CD4-positive, alpha-beta T cell treated with Interleukin-1 beta for 1 hour (primary cell): ENCODE data around the gene ZC3H12D.

Experiments used
- DNase-seq, 2 donors: peaks; one replicate each; pipeline ENCODE4 v3.0.0-alpha.2; 2020 to 2022

The ZC3H12D gene

DNA sequence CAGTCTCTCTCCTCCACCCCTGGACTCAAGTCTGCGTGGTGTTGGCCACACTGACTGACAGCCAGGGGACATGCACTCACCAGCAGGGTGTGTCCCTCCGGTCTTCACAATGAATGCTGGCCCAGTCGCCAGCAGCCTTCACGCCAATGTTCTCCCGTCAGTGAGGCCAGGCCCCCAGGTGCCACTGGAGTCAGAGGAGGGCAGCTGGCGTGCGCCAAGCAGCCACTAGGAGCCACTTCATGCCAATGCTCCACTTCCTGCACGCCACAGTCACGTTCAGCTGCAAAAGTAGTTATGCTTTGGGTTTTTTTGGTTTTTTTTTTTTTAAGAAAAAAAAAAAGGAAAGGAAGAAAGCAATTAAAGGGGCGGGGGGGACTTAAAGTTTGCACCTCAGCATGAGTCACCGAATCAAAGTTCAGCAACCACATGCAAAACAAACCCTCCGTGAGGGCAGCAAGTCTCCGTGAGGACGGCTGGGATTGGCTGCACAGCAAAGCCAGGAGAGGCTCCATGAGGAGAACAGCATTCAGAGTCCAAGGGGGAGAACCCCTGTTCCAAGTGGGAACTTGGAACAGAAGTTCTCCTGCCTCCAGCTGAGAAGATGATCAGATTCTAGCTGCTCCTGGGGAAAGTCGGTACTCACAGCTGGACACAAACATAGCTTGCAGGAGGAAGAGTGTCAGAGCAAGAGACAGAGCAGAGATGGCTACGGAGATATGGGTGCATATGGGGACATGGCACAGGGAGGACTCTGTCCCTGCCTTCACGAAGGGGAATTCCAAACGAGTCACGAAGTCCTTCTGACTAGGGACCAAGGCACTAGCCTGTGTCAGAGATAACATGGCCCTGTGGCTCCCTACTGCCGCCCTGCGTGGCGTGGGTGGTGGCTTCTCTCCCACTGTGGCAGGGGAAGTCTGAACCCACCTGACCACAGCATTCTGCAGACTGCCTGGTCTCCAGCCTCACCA is at the start of gene ZC3H12D:
ZC3H12D (minus strand) TSS at position 282 of the 968 bp plus-strand sequence. CDS start 10,471 bp downstream, outside the sequence.
- peak; percentile 88 to 90 for DNase-seq

DNA sequence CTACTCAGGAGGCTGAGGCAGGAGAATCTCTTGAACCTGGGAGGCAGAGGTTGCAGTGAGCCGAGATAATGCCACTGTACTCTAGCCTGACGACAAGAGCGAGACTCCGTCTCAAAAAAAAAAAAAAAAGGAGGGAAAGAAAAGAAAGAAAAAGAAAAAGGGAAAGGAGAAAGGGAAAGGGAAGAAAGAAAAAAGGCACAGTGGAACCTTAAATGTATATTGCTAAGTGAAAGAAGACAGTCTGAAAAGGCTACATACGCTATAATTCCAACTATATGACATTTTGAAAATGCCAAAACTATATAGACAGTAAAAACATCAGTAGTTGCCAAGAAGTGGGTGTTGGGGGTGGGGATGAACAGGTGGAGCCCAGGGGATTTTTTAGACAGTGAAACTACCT is 44.8 kb upstream of the ZC3H12D start:
- DNase-seq, result no peak

DNA sequence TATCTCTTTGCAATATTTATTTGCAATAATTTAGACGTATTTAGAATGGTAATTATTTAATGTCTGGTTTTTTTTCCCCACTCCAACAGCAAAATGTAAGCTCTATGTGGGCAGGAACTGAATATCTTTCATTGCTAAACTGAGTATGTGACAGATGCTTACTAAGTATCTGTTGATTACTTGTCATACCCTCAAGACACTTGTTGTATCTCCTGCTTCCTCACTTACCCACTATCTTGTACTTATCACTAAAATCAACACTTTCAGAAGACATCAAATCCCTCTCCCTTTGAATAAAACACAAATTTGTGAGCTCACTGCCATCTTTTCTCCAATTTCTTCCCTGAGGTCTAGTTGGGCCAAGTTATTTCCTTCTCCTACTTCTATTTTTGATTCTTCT is 30.7 kb upstream of the ZC3H12D start:
- no peak for DNase-seq

DNA sequence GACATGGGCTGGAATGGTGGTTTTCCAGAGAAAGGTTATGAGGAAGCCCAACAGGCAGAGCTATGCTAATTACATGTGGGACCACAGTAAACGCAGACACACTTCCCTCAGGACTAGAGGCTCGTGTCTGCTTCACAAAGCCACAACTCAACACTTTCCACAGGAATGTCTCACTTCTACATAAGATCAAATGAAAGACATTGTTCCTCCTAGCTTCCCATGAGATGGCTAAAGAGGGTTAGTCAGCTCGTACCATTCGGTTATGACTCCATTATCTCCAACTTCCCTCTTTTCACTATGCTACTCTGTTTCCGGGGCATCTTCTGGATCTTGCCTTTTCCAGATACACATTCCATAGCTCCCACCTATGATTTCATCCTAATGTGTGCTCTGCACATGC is 29.1 kb upstream of the ZC3H12D start:
- no peak for DNase-seq

DNA sequence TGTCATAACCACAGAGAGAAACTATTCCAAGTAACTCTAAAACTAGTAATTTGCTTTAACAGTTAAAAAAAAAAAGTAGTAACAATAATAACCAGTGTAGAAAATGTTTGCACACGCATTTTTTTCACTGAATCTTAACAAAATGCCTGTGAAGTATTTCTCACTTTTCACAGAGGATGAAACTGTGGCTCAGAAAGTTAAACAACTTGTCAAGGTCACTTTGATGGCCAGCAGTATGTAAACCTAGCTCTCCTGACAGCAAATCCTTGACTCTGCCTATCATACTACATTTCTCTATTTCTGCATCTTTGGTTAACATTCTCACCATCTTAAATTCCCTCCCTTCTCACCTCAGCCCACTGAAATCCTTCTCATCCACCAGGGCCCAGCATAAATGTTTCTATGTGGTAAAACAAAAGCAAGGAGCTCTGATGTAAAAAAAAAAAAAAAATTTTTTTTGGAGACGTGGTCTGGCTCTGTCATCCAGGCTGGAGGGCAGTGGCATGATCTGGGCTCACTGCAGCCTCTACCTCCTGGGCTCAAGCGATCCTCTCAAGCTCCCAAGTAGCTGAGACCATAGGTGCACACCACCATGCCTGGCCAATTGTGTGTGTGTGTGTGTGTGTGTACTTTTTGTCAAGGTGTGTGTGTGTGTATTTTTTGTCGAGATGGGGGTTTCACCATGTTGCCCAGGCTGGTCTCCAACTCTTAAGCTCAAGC is 26.1 kb upstream of the ZC3H12D start:
- DNase-seq, result no peak

DNA sequence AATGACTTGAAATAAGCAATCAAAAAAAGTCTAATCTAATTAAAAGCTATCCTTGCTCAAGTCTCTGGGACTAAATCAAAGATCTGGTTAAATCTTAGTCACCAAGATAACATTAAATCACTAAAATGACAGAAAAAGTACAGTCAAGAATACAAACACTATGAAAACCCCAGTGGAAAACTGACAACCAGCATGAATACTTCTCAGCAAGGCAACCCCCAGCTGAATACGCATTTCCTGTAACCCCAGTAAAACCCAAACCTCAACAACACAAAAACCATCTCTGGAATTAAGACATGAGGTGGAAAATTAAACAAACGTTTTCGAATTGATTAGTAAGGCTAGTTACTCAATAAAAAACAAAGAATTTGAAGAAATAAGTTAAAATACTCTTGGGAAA is 23.7 kb upstream of the ZC3H12D start:
- DNase-seq, result peak; percentile 62 to 84

DNA sequence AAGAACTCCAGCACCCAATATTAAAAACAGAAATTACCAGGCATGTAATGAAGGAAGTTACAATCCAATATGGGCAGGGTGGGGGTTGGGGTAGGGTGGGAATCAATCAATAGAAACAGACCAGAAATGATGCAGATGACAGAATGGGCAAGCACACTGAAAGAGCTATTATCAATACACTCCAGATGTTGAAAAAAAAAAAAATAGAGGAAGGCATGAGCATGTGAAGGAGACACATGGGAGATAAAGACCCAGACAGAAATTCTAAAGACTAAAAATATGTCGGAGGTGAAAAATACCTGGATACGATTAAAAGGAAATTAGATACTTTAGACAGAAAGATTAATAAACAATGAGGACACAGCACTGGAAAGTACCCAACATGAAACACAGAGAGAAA is 19.1 kb upstream of the ZC3H12D start:
- no peak for DNase-seq

DNA sequence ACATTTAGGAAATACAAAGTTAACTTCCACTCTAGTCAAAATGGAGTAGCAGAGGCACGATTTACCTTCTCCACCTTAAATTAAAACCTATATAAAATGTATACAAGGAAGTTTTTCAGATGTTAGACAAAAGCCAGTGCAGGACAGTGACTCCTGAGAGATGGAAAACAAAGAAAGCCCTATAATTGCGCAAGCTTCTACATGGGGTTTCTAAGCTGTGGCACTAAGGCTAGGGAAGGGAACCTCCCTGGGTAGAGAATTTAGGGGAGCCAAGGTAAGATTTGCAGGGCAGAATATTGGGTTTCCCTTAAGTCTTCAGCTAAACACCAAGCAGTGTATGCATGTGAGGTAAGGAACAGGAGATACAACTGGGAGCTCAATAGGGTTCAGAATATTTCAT is 18.5 kb upstream of the ZC3H12D start:
- DNase-seq, result no peak

DNA sequence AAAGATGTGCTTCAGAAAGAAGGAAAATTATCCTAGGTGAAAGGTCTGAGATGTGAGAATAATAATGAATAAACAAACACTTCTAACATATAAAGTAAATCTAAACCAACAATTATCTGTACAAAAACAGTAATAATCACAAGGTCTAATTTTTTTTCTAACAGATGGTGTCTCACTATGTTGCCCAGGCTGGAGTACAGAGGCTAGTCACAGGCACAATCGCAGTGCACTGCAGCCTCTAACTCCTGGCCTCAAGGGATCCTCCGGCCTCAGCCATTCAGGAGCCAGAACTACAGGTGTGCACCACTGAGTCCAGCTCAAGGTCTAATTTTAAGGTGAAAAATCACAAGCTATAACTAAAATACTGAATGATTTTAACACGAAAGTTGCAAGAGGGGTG is 17.0 kb upstream of the ZC3H12D start:
- no peak for DNase-seq

DNA sequence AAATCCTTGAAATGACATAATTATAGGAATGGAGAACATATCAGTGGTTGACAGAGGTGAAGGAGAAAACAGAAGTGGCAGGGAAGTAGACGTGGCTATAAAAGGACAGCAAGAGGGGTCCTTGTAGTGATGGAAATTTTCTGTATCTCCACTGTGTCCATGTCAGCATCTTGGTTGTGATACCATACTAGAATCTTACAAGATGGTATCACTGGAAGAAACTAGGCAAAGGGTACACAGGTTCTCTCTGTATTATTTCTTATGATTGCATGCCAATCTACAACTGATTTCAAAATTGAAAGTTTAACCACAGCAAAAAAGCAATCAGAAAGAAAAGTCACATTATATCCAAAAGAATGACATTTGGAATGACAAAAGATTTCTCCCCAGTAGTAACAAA is 16.4 kb upstream of the ZC3H12D start:
- no peak for DNase-seq

DNA sequence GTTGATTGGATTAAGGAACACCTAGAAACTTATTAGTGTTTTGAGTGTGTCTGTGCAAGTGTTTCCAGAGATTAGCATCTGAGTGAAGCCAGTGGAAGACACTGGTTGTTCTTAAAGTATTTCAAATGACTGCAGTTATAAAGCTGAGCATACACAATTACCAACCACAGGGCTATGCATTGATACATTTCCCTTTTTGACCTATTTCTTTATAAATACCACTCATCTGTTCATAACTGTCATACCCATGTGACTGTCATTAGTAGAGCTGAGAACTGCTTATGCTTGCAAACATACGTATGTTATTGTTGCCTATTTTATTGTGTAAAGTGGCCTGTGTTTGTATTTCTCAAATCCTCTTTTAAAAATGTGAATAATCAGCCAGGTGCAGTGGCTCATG is 15.3 kb upstream of the ZC3H12D start:
- no peak for DNase-seq

DNA sequence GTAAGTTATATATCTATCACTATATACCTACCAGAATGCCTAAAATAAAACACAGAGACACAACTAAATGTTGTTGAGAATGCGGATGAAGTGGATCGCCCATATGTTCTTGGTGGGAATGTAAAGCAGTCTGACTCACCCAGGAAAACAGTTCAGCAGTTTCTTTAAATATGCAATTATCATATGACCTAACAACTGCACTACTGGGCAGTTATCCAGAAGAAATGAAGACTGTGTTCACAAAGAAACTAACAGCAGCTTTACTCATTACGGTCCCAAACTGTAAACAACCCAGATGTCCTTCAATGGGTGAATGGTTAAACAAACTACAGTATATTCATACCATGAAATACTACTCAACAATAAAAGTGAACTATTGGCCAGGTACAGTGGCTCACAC is 14.3 kb upstream of the ZC3H12D start:
- DNase-seq, result no peak

DNA sequence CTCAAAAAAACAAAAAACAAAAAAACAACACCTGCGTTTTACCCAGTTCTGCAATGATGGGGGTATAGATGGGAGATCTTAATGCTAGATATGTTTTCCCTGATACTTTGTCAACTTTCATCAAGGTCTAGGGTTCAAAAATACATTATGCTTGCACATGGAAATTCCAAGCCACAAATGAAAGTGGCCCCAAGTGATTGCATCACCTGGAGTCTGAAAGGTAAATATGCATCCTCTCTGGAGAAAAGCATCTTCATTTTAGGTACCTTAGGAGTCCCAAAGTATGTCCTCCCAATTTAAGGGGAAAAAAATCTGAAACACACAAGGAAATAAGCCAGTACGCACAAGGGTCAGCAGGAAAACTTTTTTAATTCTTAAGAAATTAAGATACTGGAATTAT is 12.6 kb upstream of the ZC3H12D start:
- no peak for DNase-seq

DNA sequence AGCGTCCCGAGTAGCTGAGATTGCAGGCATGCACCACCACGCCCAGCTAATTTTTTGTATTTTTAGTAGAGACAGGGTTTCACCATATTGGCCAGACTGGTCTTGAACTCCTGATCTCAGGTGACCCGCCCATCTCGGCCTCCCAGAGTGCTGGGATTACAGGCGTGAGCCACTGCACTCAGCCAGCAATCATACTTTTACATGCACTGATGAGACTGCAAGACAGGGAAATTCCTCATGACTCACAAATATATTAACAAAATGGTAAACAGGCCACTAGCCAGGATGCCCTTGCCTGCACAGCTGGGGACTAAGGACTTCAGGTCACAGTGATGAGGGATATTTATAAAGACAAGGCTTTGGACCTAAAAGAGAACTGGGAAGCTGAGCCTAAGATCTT is 11.8 kb upstream of the ZC3H12D start:
- peak in 1 of 2 donors; percentile 41 for DNase-seq

DNA sequence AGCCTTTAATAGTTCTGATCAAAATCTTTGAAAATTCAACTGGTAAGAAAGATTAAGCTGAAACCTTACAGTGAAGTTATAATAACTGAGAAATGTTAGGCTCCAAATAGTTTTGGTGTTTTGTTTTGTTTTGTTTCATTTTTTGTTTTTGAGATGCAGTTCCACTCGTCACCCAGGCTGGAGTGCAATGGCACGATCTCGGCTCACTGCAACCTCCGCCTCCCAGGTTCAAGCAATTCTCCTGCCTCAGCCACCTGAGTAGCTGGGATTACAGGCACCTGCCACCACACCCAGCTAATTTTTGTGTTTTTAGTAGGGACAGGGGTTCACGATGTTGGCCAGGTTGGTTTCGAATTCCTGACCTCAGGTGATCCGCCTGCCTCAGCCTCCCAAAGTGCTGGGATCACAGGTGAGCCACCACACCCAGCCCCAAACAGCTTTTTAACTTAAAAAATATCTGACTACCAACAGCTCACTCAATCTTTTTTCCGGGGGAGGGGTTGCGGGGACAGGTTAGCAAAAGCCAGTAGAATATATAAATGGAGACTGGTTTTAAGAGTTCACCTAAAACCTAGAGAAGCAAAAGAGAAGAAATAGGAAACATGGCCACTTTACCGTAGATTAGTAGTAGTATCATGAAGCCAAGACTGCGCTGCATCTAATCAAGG is 10.7 kb upstream of the ZC3H12D start:
- peak; percentile 33 to 61 for DNase-seq

DNA sequence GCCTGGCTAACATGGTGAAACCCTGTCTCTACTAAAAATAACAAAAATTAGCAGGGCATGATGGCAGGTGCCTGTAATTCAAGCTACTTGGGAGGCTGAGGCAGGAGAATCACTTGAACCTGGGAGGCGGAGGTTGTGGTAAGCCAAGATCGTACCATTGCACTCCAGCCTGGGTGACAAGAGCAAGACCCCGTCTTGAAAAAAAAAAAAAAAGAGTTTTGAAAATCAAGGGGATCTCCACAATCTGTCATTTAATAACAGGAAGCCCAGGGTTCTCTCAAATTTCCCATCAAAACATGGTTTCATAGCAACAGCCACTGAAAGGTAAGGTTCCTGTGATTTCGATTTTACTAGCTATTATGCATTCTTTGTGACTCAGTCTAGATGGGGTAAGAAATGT is 10.0 kb upstream of the ZC3H12D start:
- peak; percentile 83 to 89 for DNase-seq

DNA sequence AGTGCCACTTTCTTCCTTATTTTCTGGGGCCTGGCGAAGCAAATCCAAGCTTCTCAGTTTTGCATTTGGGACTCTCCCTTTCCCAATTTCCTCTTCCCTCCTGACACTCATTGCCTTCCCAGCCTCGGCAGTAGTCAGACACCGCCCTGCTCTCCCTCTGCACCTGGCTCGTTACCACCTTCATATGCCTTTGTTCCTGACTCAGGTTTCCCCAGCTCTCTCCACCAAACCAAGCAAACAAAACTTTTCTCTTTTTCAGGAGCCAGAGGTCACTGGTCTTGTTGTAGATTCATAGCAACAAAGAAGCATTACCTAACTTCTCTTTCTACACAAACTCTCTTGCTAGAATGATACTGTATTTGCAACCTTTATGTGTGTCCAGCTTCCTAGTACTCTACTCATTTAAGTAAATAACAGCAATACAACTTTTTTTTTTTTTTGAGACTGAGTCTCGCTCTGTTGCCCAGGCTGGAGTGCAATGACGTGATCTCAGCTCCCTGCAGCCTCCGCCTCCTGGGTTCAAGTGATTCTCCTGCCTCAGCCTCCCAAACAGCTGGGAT is 9.0 kb upstream of the ZC3H12D start:
- no peak for DNase-seq

DNA sequence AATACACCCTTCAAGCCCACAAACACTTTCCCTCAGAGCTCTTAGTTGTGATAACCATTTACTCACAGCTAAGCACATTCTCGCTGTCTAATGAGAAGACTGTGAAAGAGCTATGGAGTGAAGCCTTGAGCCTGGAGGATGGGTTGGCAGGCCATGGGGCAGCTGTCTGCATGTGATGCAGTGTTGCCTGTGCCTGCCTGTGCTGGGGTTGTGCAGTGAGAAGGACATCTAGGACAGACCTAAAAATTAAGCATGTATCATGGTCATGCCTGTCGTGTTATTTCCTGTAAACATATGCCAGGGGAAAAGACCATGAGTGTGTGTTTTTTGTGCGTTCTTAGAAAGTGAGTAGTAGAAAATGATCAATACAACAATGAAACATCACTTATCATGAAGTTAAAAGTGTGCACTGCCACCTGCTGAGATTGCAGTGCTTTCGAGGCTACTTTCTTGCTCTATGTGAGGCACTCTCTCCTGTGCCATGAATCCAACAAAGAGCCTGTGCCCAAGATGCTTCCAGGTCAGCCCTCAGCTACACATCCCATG is 8.1 kb upstream of the ZC3H12D start:
- no peak for DNase-seq

DNA sequence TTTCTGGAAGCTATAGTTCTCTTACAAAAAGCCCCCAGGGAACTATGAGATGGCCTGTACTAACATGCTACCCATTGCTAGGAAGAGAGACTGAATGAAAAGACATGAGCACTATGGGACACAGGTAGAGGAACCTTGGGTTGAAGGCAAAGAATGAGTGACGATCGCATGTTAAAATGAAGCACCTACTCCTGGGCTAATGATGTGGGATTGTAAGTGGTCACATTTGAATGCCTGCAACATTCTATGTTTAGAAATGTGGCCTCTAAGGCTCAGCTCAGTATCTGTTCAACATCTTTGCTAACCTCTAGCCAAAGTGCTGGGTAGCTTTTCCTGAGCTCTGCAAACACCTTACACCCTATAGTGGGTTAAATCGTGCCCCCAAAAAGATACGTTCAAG is 5.2 kb upstream of the ZC3H12D start:
- no peak for DNase-seq

DNA sequence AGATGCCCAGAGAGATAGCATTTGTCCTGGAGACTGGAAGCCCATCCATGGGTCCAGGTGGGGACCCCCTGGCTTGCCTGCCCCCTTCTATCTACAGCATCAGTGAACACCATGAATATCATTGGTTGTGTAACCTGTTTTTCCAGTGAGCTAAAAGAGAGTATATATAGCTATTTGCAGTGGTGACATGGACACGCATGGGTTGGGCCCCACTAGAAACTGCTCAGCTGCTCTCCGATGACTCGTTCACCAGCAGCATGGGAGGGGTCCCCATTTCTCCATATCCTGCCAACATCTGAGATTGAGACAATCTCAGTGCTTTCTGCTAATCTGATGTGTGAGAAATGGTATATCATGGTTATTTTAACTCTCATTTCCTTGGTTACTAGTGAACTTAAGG is 4.0 kb upstream of the ZC3H12D start:
- DNase-seq, result peak in 1 of 2 donors; percentile 76

DNA sequence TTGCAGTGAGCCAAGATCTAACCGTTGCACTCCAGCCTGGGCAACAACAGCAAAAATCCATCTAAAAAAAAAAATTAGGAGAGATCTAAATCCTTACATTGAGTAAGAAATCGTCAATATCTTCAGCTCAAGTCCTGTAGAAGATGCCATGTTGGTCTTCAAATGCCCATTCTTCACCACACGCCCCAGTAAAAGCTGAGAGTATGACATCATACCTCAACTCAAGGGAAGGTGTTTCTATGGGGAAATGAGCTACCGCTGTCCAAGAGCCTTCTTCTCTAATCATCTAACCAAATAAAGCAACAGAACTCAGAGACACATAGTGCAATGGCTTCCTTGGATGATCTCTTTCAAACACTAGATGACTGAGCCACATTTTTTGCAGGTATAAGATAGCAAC is 2.5 kb upstream of the ZC3H12D start:
- no peak for DNase-seq

DNA sequence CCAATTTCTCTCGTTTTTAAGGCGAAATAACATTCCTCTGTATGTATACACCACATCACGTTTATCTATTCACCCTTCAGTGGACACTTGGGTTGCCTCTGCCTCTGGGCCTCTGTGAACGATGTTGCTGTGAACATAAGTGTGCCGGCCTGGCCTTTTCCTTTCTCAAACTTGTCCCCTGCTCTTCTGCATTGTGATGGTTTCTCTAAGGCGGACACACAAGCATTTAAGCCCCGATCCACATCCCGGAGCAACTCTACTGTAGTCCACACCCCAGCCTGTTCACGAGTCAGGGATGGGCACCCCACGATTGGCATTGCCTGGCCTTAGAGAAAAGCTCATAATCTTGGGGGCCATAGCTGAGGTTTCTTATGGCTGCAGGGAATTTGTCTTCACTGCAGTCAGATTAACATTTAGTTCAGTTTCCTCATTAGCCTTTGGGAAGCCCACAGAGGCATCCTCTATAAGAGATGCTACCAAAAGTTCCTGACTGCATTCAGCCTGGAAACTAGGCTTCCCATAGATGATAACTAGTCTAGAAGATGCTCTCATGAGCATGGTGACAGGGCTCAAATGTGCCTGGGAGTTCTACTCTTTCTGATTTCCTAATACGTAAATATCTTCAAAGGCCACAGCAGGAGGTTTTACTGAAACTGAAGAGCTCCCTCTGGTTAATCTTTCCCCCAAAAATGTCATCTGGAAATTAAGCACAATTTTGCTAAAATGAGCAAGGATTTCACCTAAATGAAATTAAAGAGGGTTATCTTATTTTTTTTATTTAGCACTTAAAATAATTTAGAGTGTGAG is 762 bp downstream of the ZC3H12D start:
- peak in 1 of 2 donors; percentile 45 for DNase-seq
